Stimulated activated CD4-positive, alpha-beta T cell treated with anti-CD3 and anti-CD28 coated beads, Interleukin-12 subunit alpha, Interleukin-12 subunit beta, amount 100 ng/mL, for 4 hours (primary cell): ENCODE data around the gene SEMA7A.
"Not testable (repeated sequence)": the region's sequence is repeated elsewhere in the genome, so short reads cannot be mapped to it uniquely, and the experiment has no call there.

ENCODE experiments used
- DNase-seq: peaks from one replicate; pipeline ENCODE4 v3.0.0-alpha.2; 2020

Gene SEMA7A

DNA sequence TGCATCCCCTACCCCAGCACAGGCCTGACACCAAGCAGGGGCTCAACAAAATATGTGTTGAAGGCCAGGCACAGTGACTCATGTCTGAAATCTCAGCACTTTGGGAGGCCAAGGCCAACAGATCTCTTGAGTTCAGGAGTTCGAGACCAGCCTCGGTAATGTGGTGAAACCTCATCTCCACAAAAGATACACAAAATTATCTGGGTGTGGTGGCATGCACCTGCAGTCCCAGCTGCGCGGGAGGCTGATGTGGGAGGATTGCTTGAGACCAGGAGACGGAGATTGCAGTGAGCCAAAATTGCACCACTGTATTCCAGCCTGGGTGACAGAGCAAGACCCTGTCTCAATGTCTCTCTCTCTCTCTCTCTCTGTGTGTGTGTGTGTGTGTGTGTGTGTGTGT, 35.6 kb downstream of the SEMA7A start:
- no peak for DNase-seq

DNA sequence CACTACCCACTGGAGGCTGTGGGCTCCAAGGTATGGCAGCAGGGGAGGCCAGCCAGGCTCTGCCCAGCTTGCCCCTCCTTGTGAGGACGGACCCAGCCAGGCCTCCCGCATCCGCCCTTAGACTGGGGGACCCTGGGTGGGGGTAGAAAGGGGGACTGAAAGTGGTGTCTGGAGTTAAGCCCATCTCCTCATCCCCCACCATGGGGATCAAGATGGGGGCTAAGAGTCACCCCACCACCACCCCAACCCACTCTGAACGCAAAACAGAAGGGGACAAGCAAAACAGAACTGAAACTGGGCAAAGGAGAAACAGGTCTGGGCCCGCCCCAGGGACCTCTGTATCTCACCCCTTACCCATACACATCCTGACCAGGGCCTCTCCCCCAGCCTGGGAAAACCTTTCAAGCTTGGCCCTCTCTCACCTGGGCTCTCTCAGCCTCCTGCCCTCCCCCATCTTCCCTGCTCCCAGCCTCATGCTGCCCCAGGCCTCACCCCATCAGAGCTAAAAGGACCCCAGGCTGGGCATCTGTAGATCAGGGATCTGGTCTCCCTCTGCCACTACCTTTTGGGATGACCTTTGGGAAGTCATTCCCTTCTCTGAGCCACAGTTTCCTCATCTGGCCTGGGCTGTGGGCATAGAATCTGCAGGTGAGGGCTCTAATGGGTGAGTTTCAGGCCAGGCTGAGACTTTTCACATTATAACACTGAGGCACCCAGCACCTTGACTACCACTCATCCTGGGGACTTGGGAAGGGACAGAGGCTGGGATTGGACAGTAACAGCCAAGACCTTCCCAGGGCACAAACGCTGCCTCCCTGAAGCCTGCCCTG, 36.3 kb downstream of the SEMA7A start:
- no peak for DNase-seq

DNA sequence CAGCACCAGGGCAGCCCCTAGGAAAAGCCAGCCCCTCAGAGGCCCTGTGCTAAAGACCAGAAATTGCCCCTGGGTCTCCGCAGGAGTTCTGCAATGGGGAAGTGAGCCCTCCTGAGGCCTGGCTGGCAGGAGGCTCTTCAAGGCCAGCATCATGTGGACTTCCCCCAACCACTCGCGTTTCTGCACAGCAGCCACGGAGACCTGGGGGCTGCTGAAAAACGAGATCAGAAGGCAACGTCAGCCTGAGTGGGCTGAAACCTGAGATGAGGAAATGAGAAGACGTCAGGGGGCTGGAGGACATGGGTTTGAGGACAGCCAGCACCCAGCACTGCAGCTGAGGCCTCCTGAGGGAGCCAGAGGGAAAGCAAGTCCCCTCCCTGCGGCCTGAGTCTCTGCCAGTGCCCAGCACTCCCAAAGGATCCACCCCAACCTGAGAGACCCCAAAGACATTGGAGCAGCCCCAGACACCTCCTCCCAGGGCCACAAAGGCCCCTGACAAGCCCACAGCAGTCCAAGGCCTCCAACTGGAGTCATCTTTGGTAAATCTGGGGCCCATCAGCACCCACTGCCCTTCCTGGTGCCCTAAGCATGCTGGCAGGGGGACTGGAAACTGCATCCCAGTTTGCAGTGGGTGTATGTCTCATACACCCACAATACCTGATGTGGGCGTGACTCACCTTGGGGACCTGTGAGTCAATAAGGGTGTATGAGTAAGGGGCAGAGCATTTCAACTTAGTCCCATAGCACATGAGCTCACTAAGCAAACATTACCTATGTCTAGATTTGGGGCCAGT, 37.1 kb downstream of the SEMA7A start:
- DNase-seq: peak; percentile 60

DNA sequence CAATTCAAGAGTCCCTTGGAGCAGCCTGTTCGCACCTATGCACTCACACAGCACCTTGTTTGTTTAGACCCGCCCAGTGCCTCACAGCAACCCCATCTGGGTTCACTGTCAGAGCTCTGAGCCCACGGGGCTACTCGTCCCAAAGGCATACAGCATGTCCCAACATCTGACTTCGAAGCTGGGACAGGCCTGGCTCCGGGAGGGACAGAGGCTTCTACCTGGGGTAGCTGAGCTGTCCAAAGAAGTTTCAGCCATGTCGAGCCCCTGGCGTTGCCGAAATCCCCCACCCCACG, 37.7 kb downstream of the SEMA7A start:
- DNase-seq: no peak

DNA sequence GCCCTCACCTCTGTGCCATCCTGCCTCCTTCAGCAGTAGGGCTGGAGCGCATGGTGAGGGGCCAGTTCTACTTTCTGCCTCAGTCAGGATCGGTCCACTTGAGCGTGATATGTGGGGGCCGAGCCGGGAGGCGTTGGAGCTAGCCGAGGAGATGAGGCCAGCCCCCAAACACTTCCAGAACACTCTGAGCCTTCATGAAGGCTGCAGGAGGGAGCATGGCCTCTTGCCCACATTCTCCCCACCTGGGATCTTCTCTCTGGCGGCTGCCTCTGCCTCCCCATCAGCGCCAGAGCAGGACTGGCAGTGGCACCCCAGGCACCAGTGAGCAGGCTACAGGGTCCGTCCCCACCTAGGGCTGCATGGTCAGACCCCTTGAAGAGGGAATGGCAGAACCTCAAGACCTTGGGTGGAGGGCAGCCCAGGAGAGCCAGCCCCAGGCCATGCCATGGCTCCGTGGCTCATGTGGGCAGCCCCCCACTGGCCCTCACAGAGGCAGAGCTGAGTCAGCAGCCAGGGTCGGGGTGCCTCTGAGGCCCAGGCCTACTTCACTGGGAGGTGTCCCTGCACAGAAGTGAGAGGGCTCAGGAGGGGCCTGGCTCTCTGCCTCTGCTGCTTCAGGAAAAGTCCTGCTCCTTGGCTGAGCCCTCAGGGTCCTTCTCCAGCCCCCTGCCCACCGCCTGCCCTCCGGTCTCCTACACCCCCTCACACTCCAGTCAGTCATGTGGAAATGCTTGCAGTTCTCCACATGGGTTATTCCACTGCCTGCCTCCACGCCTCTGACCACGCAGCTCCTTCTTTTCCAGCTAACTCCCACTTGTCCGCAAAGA, 38.2 kb downstream of the SEMA7A start:
- DNase-seq: no peak

DNA sequence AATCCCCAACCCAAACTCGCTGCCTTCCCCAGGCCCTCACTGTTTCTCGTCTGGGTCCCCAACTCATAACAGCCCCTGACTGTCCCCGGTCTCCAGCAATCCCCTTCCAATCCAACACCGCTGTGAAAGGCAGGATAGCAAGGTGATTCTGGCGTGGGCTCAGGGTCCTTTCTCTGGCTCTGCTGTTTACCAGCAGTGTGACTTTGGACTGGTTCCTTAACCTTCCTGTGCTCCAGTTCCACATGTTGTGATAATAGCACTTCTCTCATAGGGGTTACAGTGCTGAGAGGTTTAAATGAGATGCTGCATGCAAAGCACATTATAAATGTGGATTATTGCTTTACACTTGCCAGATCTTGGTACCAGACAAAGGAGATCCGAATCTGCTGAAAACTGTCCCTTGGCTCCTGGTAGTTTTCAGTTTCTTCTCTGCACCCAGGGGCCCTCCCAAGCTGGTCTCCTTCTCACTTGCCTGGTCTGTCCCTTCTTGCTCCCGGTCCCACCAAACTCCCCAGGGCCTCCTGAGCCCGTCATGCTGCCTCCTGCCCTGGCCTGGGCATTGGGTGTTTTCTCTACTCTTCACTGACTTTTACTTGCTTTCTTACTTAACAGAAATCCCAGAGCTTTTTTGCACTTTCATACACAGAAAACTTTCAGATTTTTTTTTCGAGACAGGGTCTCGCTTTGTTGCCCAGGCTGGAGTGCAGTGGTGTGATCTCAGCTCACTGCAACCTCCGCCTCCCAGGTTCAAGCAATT, 39.5 kb downstream of the SEMA7A start:
- no peak for DNase-seq

DNA sequence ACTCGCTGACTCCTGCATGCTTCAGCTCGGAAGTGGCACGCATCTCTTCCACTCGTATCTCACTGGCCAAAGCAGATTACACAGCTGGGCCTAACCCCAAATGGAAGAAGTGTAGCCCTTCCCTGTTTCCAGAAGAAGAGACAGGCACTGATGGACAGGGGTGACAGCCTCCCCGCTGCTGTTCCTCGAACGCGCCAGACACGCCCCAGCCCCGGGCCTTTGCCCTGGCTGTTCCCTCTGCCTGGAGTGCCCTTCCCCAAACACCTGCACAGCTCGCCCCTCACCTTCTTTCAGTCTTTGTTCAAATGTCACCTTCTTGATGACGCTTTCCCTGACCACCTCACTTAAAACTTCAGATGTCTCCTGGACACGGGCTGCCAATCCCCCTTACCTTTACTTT, 40.3 kb downstream of the SEMA7A start:
- no peak for DNase-seq

DNA sequence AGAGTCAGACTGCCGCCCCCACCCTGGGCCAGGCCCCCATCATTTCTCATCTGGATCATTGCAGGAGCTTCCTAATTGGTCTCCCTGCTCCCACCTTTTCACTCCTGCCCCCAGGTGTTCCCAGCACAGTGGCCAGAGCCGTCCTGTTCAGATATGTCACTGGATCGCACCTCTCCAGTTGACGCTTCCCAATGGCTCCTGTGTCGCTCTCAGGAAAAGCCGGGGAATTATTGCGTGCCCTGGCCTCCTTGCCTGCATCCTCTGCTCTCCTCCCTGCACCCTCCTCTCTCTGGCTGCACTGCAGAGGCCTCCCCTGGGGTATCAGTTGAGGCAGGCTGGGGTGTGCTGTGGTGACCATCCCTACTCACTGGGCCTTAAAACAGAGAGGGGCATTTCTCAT, 40.9 kb downstream of the SEMA7A start:
- DNase-seq: no peak

DNA sequence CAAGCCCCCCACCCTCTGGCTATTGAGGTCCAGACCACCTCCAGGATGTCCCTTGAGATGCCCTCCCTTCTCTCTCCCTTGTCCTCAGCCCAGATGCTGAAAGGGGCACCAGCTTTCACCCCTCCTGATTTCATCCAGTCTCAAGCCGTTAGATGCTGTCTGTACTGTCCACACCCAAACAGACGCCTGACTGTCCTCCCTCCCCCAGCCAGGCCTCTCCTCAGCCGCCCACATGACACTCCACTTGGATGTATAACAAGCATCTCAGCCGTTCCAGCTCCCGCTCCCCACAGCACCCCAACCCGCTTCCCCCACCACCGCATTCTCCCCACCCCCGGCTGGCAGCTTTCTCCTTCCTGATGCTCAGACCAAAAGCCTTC, 41.3 kb downstream of the SEMA7A start:
- no peak for DNase-seq

DNA sequence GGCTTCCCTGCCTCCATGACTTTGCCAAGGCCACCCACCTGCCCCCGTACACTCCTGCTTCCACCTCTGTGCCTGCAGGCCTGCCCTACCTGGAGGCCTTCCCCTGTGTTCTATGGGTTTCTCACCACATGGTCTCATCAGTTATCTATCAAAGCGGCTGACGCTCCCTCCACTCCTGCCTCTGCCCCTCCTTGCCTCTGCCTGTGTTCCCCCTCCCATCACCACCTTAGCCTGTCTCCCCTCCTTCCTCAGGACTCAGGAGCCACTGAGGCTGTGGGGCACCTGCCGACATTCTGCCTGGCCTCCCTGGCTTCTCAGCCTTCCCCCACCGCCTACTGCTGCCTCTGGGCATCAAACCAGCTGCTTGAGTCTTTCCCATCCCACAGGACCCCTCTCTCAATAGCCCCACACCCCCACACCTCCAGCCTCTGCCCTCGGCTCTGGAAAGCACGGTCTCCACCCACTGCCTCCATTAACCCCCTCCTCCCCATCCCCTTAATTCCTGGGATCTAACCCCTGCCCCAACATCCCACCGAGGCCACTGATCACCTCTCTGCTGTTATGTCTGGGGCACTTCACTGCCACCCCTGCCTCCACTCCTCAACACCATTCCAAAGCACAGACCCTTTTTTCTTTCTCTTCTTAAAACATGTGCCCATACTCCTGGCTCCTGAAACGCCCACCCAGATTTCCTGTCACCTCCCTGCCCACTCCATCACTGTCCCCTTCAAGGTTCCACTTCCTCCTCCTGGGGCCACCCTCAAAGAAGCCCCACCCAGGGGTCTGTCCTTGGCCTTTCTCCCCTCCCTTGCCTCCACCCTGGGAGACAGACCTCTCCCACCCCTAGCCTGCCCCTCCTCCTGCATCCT, 41.9 kb downstream of the SEMA7A start:
- DNase-seq: no peak

DNA sequence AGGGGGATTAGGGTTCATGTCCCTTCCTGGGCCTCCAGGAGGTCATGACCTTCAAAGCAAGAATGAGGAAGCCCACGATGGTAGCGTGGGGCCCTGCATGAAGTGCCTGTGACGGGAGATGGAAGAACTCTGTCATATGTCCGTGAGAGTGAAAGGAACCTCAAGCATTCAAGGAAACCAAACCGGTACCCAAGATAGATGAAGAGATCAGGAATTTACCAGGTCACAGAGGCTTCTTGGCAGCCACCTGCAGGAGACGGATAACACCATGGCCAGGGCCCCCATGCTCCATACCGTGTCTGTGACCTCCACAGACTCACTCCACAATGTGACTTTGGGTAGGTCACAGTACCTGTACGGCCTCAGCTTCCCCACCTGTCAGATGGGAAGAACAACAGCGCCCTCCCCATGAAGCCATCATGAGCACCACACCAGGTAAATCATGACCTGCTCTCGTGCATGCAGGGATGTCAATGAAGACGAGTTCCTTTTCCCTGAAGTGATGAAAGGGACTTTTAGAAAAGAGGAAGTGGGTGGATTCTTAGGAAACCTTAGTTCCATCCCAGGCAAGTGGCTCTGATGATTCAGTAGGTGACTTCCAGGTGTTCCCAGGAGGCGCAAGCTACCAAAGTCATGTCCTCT, 43.0 kb downstream of the SEMA7A start:
- DNase-seq: no peak

DNA sequence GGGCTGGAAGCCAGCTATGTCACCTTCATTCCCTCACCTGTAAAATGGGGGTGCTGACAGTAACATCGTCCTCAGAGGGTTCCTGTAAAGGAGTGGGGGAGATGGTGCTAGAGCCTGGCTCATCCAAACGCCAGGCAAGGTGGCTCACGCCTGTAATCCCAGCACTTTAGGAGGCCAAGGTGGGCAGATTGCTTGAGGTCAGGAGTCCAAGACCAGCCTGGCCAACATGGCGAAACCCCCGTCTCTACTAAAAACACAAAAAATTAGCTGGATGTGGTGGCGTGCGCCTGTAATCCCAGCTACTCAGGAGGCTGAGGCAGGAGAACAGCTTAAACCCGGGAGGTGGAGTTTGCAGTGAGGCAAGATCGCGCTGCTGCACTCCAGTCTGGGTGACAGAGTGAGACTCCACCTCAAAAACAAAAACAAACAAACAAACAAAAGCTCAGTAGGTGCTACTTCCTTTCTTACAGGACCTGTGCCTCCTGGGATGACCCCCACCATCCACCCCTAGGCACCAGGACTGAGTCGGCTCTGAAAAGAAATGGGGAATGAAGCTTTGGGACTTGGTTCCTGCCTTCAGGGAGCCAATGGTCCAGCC, 43.6 kb downstream of the SEMA7A start:
- not testable (repeated sequence) for DNase-seq

DNA sequence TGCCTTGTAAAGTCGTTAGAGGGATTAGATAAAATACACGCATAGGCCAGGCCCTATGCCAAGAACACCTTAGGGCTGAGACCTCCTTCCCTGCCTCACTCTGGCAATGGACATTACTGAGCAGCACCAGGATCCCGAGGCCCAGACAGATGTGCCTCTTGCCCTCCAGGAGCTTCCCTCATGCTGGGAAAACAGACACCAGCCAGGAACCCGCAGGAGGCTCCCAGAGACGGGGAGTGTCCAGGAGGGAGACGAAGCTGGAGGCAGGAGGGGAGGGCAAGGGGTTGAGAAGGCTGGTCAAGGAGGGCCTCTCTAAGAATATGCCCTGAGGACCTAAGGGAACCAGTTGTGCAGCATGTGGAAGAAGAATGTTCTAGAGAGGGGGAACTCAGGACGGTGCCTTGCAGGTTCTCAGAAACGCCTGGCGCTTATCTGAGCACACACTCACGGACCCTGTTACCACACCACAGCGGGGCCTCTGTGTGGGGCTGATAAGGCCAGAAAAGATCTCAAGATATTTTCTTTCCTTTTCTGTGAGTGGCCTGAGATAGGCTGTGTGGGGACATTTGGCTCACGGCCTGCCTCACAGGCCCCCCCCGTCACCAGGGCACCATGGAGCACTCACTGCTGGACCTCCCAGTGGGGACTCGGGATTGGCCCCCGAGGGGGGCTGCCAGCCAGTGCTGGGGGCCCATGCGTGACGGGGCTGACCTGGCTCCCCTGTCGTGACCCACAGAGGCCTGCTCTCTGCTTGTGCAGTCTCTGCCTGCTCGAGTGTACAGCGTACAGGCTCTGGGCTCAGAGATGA, 44.3 kb downstream of the SEMA7A start:
- DNase-seq: no peak

DNA sequence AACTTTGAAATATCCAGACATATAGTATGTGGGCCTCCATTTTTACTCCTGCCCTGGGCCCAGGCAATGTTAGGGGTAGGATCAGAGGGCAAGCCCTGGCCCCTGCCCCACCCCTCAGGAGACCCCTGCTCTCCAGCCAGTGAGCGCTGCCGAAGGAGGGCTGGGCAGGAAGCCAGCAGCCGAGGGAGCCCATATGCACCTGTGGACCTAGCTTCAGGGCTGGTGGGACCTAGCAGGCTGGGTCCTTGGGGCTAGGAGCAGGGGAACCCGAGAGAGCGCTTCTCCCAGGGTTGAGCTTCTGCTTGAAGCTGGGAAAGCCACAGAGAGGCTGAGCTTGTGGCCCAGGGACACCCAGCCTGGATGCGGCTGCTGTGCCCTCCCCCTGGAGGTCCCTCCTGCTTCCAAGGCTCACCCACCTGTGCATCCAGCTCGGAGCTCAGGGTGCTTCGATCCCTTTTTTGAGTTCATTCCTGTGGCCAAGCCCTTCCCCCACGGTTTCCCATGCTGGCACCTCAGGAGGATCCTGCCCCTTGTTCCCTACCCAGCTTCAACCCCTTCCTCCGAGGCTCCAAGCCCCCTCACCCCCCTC, 45.3 kb downstream of the SEMA7A start:
- no peak for DNase-seq

DNA sequence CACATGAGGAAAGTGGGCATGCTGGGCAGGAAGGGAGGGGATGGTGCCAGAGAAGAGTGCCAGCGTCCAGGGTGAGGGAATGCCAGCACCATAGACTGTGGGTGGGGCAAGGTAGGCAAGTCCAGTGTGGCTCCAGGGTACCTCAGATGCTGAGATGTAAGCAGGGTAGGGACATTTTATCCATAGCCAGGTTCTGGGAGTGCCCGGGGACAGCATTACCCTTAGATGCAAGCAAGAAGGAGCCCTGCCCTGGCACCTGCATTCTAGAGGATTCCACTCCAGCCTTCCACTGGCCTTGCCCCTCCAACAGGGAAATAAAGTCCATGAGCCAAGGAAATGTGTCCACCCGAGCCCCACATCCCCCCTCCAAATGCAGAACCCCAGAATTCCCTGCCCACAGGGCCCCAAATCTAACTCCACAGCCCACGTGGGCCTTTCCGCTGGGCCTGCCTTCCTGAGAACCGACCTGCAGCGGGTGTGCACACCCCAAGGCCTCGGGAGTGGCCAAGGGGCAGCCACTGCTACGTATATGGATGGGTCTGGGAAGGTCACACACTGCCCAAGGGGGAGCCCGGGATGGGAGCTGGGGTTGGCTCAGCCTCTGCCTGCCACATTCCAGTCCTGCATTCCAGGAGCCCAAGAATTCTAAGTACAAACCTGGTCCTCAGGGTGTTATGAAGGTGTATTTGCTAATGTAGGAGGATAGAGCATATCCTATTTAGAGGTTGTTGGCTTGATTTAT, 46.0 kb downstream of the SEMA7A start:
- DNase-seq: no peak

DNA sequence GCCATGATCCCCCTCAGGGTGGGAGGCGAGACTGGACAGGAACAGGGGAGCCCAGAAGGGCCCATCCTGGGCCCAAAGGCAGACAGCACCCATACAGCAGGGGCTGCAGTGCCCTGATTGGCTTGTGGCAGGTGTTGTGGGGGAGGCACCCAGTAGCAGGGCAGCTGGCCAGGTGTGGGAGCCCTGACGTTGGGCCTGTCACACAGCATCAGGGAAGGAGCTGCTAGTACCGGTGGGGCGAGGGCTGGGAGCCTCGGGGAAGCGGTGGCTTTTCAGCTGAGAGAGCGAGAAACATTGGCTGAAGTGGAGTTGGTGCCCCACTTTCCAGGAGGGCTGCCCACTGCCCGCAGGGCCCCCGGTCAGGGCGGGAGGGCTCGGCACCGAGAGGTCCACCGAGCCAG, 46.6 kb downstream of the SEMA7A start:
- no peak for DNase-seq

DNA sequence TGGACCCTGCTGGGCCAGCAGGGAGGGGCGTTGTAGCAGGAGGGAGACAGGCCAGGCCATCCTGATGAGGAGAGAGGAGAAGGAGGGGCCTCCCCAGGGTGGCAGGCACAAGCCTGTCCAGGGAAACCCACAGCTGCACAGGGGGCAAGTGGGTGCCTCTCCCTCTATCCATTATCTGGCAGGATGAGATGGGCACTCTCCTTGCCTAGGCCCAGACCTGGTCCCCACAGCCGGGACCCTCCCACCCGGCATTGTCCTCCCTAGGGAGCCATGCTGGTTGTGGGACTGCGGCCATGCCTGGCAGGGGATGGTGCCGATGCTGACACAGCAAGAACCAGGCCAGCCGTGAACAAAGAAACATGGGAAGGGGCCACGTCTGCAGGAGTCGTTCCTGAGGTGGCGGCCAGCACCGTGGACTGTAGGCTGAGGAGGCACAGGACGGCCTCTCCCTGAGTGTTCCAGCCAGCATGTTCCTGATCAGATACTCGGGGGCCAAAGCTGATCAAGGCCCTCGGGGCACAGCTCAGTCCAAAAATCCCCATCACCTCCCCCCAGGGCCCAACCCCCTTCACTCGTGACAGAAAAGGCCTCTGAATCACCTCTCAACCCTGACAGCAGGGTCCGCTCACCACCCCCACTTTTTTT, 47.1 kb downstream of the SEMA7A start:
- no peak for DNase-seq

DNA sequence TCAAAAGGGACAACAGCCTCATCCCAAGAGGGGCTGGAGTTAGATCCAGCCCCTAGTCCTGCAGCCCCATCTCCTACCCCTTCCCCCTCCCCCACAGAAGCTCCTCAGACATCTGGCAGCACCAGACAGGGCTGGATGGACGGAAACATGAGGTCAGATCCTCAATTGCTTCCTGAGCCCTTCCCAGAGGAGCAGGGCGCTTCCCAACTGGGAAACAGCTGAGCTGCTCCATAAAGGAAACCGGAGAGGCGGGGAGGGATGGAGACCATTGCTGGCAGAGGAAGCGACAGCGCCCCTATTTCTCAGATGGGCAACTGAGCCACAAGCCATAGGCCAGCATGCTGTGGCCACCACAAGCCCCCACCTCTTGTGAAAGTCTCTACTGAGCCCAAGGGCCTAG, 48.0 kb downstream of the SEMA7A start:
- no peak for DNase-seq
